Suprapubic skin (tissue), 4 donors: ENCODE data around the gene LAMC3. TPM values are rescaled to one million over a fixed set of nuclear protein-coding genes. Genes with fewer than 3 reads are reported as not detected.

ENCODE experiments used
- DNase-seq, 2 donors: peaks; one replicate each; pipeline ENCODE4 v3.0.0-alpha.2; 2019; ENCODE audit warnings: low spot score in 2 of 2
- H3K27ac ChIP-seq: fragments of 200-600 bp; sonication (generic); one replicate; pipeline ENCODE4 v1.5.1; 2019
- H3K27me3 ChIP-seq: fragments of 200-600 bp; sonication (generic); one replicate; pipeline ENCODE4 v1.5.1; 2019
- H3K36me3 ChIP-seq: fragments of 200-600 bp; sonication (generic); one replicate; pipeline ENCODE4 v1.5.1; 2019
- H3K4me1 ChIP-seq: fragments of 200-600 bp; sonication (generic); one replicate; pipeline ENCODE4 v1.5.1; 2019
- H3K4me3 ChIP-seq: fragments of 200-600 bp; sonication (generic); one replicate; pipeline ENCODE4 v1.5.1; 2019; ENCODE audit warnings: mild to moderate bottlenecking
- H3K9me3 ChIP-seq: fragments of 200-600 bp; sonication (generic); one replicate; pipeline ENCODE4 v1.5.1; 2019
- EP300 ChIP-seq: sonication (generic); formaldehyde crosslinking; IDR thresholded peaks from one replicate; pipeline ENCODE4 v1.6.1; 2017; ENCODE audit warnings: antibody characterized with exemption
- POLR2A ChIP-seq, 2 donors: fragments of 450-650 bp; IDR thresholded peaks; one replicate each; pipeline ENCODE4 v1.6.1; 2017; ENCODE audit warnings: antibody characterized with exemption in 2 of 2, mild to moderate bottlenecking in 2 of 2, moderate library complexity in 2 of 2
- POLR2AphosphoS5 ChIP-seq, 3 donors: sonication (generic); formaldehyde crosslinking; IDR thresholded peaks; one replicate each; pipeline ENCODE4 v1.6.1; 2017; ENCODE audit warnings: antibody characterized with exemption in 3 of 3
- WGBS: methylation state at CpG from one replicate; pipeline ENCODE4 v1.1.5; 2018; 5-methylcytosine and 5-hydroxymethylcytosine counted together
- total RNA-seq, 4 donors: library from RNA; depleted of rRNA; stranded (reverse); fragments of >200 nt; gene quantifications; one replicate each; pipeline ENCODE4 v1.1.0, GENCODE V29; 2016
- TF ChIP-seq, protein P1 (sequence below), 2 donors: fragments of 200-600 bp in 1 of 2; fragments of 450-650 bp in 1 of 2; sonication (generic) in 1 of 2; IDR thresholded peaks; one replicate each; pipeline ENCODE4 v1.5.1; 2016 to 2019; ENCODE audit warnings: antibody characterized with exemption in 2 of 2, mild to moderate bottlenecking in 1 of 2, moderate library complexity in 1 of 2

The LAMC3 gene
- total RNA-seq, 4 donors from 2014 or later, result 4.0 to 16.9 (median 5.2) TPM

DNA sequence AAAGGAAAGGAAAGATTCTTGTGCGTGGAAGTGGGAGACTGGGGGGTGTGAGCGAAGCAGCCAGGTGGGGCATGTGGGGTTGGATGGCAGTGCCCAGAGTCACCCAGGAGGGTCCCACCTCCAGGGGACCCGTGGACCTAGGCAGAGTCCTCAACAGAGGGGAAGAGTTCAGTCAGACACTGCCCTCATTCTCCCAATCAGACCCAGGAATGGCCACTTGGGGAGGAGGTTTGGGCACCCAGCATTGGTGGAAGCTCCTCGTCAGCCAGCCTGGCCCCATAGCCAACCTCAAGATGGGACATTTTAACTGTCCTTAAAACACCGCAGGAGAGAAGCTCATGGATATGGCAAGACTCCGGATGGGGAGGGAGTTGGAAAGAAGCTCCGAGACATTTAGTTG, 21.9 kb upstream of the LAMC3 start:
- Histone ChIP-seq H3K36me3 (no peaks in the 10 kb centered on the region), H3K27ac (no peak overlapping the region), H3K4me3 (no peak overlapping the region), H3K9me3 (no peaks in the 10 kb centered on the region), H3K4me1 (no peaks in the 10 kb centered on the region), H3K27me3 (peaks cover 33% of the 10 kb centered on the region)
- DNase-seq, result no peak
- WGBS, result 78% methylated on average over 7 of the region's 7 CpGs
- no peak for TF ChIP-seq POLR2A (IDR thresholded peaks at IDR 0.05)

DNA sequence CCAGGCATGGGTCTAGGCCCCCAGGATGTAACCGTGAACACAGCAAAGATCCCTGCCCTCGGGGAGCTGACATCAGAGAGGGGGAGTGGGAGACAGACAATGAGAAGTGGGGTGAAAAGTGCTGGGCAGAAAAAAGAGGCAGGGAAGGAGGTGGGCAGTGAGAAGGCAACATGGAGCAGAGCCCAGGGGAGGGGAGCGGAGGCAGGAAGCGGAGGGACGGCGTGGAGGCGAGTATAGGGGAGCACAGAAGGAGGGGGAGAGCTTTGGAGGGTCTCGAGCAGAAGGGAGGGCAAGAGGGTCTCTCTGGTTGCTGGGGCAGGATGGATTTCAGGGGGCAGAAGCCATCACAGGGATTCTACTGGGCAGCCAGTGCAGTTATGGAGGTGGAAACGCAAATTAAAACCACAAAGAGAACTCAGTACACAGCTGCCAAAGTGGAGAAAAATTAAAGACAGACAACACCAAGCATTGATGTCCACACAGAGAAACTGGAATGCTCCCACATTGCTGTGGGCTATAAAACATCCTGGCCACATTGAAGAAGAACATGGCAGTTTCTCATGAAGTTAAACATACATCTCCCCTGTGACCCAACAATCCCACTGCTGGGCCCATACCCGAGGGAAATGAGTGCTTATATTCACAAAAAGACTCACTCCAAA, 21.1 kb upstream of the LAMC3 start:
- Histone ChIP-seq H3K4me1 (no peaks in the 10 kb centered on the region), H3K9me3 (no peaks in the 10 kb centered on the region), H3K27ac (no peak overlapping the region), H3K27me3 (peaks cover 33% of the 10 kb centered on the region), H3K4me3 (no peak overlapping the region), H3K36me3 (no peaks in the 10 kb centered on the region)
- TF ChIP-seq EP300 (no peak), POLR2A (IDR thresholded peaks at IDR 0.05) (no peak), POLR2AphosphoS5 (IDR thresholded peaks at IDR 0.05) (no peak)
- TF ChIP-seq, protein P1, sequence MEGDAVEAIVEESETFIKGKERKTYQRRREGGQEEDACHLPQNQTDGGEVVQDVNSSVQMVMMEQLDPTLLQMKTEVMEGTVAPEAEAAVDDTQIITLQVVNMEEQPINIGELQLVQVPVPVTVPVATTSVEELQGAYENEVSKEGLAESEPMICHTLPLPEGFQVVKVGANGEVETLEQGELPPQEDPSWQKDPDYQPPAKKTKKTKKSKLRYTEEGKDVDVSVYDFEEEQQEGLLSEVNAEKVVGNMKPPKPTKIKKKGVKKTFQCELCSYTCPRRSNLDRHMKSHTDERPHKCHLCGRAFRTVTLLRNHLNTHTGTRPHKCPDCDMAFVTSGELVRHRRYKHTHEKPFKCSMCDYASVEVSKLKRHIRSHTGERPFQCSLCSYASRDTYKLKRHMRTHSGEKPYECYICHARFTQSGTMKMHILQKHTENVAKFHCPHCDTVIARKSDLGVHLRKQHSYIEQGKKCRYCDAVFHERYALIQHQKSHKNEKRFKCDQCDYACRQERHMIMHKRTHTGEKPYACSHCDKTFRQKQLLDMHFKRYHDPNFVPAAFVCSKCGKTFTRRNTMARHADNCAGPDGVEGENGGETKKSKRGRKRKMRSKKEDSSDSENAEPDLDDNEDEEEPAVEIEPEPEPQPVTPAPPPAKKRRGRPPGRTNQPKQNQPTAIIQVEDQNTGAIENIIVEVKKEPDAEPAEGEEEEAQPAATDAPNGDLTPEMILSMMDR (IDR thresholded peaks at IDR 0.05), result no peak
- WGBS, result 62% methylated on average over 10 of the region's 10 CpGs
- no peak for DNase-seq

GRCh38 chr9:130988400-130988747, 20.6 kb upstream of the LAMC3 start:
- no peaks in the 10 kb centered on the region for H3K36me3 ChIP-seq
- TF ChIP-seq POLR2AphosphoS5 (IDR thresholded peaks at IDR 0.05), result no peak
- TF ChIP-seq, protein P1 (IDR thresholded peaks at IDR 0.05), result no peak
- no peaks in the 10 kb centered on the region for H3K9me3 ChIP-seq
- 52% methylated on average over 2 of the region's 2 CpGs for WGBS
- H3K27me3 ChIP-seq, result peaks cover 33% of the 10 kb centered on the region
- no peak overlapping the region for H3K4me3 ChIP-seq
- H3K27ac ChIP-seq, result no peak overlapping the region
- H3K4me1 ChIP-seq, result no peaks in the 10 kb centered on the region
- DNase-seq, result no peak

DNA sequence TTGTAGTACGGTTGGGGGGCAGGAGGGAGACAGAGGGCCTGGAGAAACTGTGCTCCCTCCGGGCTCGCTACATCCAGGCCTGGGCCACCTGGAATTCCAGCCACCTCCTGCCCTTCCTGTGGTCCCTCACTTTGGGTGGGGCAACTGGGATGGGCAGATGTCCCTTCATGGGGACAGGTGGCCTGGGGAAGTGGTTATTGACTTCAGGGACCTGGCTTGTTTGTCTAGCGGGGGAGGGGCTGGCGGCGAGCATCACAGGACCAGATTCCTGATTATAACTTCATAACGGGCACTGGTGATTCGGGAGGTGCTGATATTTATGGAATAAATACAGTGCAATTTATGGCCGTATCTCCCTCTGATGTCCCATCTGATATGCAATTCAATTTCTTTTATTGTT, 20.1 kb upstream of the LAMC3 start:
- no peak overlapping the region for H3K27ac ChIP-seq
- no peaks in the 10 kb centered on the region for H3K4me1 ChIP-seq
- DNase-seq, result no peak
- no peak overlapping the region for H3K4me3 ChIP-seq
- 73% methylated on average over 9 of the region's 9 CpGs for WGBS
- H3K36me3 ChIP-seq, result no peaks in the 10 kb centered on the region
- H3K27me3 ChIP-seq, result peaks cover 33% of the 10 kb centered on the region
- TF ChIP-seq EP300, result no peak
- TF ChIP-seq POLR2AphosphoS5 (IDR thresholded peaks at IDR 0.05), result no peak
- no peak for TF ChIP-seq POLR2A (IDR thresholded peaks at IDR 0.05)
- TF ChIP-seq, protein P1 (IDR thresholded peaks at IDR 0.05), result no peak
- H3K9me3 ChIP-seq, result no peaks in the 10 kb centered on the region

DNA sequence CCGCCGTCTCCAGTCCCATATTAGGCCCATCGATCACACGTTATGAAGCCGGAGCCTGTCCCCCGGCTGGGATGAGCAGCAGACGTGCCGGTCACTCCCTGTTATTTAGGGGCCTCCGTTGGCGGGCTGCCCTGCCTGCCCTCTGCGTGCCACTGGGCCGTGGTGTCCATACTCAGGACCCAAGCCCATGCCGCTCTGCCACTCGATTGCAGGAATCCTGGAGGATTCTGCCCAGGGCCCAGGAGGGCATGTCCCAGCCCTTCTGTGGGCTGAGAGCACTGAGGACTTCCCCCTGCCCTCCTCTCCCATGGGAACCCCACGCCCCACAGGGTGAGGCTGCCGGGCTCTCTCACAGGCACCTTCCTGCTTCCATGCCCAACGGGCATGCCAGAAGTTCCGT, 19.6 kb upstream of the LAMC3 start:
- 84% methylated on average over 9 of the region's 18 CpGs for WGBS
- Histone ChIP-seq H3K36me3 (no peaks in the 10 kb centered on the region), H3K27ac (no peak overlapping the region), H3K4me3 (no peak overlapping the region), H3K27me3 (peaks cover 33% of the 10 kb centered on the region), H3K4me1 (no peaks in the 10 kb centered on the region), H3K9me3 (no peaks in the 10 kb centered on the region)
- no peak for DNase-seq
- TF ChIP-seq, protein P1 (IDR thresholded peaks at IDR 0.05), result no peak
- TF ChIP-seq POLR2AphosphoS5 (IDR thresholded peaks at IDR 0.05) (no peak), POLR2A (IDR thresholded peaks at IDR 0.05) (no peak), EP300 (no peak)

DNA sequence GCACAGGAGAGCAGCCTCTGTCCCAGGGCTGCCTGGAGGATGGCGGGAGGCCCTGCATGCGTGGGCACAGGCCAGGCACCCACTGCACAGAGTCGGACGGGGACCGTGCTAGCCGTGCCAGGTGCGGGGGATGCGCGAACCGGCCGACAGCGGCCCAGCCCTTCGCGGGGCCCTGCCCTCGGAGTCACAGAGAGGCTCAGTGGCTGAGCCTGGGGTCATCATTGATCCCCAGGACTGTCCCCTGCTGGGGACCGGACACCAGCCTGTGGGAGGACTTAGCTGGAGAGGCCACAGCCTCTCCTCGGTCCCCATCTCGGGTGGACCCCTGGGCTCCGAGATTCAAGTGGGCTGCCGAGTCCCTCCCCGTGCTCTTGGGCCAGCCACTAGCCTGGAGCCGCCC, 19.1 kb upstream of the LAMC3 start:
- WGBS, result 89% methylated on average over 5 of the region's 22 CpGs

More for the DNA sequence above, 19.1 kb upstream of the LAMC3 start:
- Histone ChIP-seq H3K9me3 (no peaks in the 10 kb centered on the region), H3K4me1 (no peaks in the 10 kb centered on the region), H3K27ac (no peak overlapping the region), H3K36me3 (no peaks in the 10 kb centered on the region), H3K4me3 (no peak overlapping the region), H3K27me3 (peaks cover 34% of the 10 kb centered on the region)
- no peak for DNase-seq
- TF ChIP-seq POLR2A (IDR thresholded peaks at IDR 0.05) (no peak), EP300 (no peak), POLR2AphosphoS5 (IDR thresholded peaks at IDR 0.05) (no peak)
- TF ChIP-seq, protein P1 (IDR thresholded peaks at IDR 0.05), result no peak
